ENCODE data around the gene NAP1L4.

GRCh38 chr11:2927121-2927800 lies 64.9 kb downstream of the NAP1L4 start:
- TF ChIP-seq TCF12 (IDR thresholded peaks at IDR 0.05; ENCODE audit: low read depth) (no peak), RAD21 (IDR thresholded peaks at IDR 0.05; ENCODE audit: low read depth) (no peak), TAF1 (IDR thresholded peaks at IDR 0.05; ENCODE audit: low read depth) (no peak), YY1 (IDR thresholded peaks at IDR 0.05; ENCODE audit: low read depth) (no peak), EP300 (IDR thresholded peaks at IDR 0.05; ENCODE audit: borderline replicate concordance) (no peak), USF1 (IDR thresholded peaks at IDR 0.05) (no peak), REST (IDR thresholded peaks at IDR 0.05; ENCODE audit: low read depth) (no peak), NFIC (IDR thresholded peaks at IDR 0.05) (no peak), CEBPB (IDR thresholded peaks at IDR 0.05) (no peak), EGR1 (IDR thresholded peaks at IDR 0.05) (no peak), FOXM1 (IDR thresholded peaks at IDR 0.05; ENCODE audit: borderline replicate concordance, low read depth) (no peak)
- TF ChIP-seq, protein P1, sequence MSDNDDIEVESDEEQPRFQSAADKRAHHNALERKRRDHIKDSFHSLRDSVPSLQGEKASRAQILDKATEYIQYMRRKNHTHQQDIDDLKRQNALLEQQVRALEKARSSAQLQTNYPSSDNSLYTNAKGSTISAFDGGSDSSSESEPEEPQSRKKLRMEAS (IDR thresholded peaks at IDR 0.05) = no peak

Data from Ishikawa (cell line).